ENCODE data around the gene ATAD3C.
"Not testable (repeated sequence)": the region's sequence is repeated elsewhere in the genome, so short reads cannot be mapped to it uniquely, and the experiment has no call there.

DNA sequence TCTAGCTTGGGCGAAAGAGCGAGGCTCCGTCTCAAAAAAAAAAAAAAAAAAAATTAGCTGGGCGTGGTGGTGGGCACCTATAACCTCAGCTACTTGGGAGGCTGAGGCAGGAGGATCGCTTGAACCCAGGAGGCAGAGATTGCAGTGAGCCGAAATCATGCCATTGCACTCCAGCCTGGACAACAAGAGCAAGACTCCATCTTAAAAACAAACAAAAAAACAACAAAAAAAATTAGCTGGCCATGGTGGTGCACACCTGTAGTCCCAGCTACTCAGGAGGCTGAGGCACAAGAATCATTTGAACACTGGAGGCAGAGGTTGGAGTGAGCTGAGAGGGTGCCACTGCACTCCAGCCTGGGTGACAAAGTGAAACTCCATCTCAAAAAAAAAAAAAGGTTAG, 20.5 kb upstream of the ATAD3C start:
- TF ChIP-seq, protein P1, sequence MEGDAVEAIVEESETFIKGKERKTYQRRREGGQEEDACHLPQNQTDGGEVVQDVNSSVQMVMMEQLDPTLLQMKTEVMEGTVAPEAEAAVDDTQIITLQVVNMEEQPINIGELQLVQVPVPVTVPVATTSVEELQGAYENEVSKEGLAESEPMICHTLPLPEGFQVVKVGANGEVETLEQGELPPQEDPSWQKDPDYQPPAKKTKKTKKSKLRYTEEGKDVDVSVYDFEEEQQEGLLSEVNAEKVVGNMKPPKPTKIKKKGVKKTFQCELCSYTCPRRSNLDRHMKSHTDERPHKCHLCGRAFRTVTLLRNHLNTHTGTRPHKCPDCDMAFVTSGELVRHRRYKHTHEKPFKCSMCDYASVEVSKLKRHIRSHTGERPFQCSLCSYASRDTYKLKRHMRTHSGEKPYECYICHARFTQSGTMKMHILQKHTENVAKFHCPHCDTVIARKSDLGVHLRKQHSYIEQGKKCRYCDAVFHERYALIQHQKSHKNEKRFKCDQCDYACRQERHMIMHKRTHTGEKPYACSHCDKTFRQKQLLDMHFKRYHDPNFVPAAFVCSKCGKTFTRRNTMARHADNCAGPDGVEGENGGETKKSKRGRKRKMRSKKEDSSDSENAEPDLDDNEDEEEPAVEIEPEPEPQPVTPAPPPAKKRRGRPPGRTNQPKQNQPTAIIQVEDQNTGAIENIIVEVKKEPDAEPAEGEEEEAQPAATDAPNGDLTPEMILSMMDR (IDR thresholded peaks at IDR 0.05; ENCODE audit: low read depth, low read length): not testable (repeated sequence)
- not testable (repeated sequence) for TF ChIP-seq MYC (IDR thresholded peaks at IDR 0.05; ENCODE audit: low read depth, low read length)
